Measurements from ENCODE around the gene SLC25A22.
A peak's percentile ranks its signal among the peaks of the same experiment; 100 is the strongest.

SLC25A22 gene

DNA sequence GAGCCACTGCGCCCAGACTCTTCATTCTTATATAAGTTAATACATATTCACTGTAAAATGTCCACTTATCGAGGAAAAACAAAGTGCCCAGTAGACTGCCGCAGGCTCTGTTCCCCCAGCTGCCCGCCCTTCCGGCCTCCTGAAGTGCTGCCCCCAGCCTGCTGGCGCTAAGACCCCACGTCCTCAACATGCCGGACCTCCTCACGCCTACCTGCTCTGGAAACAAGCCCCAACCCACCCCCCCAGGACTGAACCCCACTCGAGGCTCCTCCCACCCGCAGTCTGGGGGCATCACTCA, 21.9 kb downstream of the SLC25A22 start:
- H3K27ac ChIP-seq (ENCODE audit: low read length), result peak overlapping the region; percentile 47
- H3K4me1 ChIP-seq (ENCODE audit: low read length), result peaks cover 13% of the 10 kb centered on the region
- peaks cover 71% of the 10 kb centered on the region for H3K79me2 ChIP-seq (ENCODE audit: low read length)
- peak overlapping the region; percentile 97 for H3K4me2 ChIP-seq (ENCODE audit: low read length)
- TF ChIP-seq EZH2phosphoT487 (IDR thresholded peaks at IDR 0.05; ENCODE audit: low read depth), result no peak
- TF ChIP-seq, protein P1, sequence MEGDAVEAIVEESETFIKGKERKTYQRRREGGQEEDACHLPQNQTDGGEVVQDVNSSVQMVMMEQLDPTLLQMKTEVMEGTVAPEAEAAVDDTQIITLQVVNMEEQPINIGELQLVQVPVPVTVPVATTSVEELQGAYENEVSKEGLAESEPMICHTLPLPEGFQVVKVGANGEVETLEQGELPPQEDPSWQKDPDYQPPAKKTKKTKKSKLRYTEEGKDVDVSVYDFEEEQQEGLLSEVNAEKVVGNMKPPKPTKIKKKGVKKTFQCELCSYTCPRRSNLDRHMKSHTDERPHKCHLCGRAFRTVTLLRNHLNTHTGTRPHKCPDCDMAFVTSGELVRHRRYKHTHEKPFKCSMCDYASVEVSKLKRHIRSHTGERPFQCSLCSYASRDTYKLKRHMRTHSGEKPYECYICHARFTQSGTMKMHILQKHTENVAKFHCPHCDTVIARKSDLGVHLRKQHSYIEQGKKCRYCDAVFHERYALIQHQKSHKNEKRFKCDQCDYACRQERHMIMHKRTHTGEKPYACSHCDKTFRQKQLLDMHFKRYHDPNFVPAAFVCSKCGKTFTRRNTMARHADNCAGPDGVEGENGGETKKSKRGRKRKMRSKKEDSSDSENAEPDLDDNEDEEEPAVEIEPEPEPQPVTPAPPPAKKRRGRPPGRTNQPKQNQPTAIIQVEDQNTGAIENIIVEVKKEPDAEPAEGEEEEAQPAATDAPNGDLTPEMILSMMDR (IDR thresholded peaks at IDR 0.05; ENCODE audit: low read depth, low read length), result no peak
- peak overlapping the region; percentile 83 for H3K9ac ChIP-seq (ENCODE audit: low read length)
- no peaks in the 10 kb centered on the region for H3K9me3 ChIP-seq (ENCODE audit: insufficient read depth, low read length)
- H3K4me3 ChIP-seq (ENCODE audit: low read length), result peak overlapping the region; percentile 98
- H3K27me3 ChIP-seq (ENCODE audit: low read depth, low read length), result no peaks in the 10 kb centered on the region
- peaks cover 18% of the 10 kb centered on the region for H3K36me3 ChIP-seq (replicated peaks; ENCODE audit: low read depth, low read length)
- no peak overlapping the region for H2AFZ ChIP-seq (ENCODE audit: low read depth, low read length)
- H4K20me1 ChIP-seq (ENCODE audit: insufficient read depth, low read length), result peaks cover 31% of the 10 kb centered on the region

DNA sequence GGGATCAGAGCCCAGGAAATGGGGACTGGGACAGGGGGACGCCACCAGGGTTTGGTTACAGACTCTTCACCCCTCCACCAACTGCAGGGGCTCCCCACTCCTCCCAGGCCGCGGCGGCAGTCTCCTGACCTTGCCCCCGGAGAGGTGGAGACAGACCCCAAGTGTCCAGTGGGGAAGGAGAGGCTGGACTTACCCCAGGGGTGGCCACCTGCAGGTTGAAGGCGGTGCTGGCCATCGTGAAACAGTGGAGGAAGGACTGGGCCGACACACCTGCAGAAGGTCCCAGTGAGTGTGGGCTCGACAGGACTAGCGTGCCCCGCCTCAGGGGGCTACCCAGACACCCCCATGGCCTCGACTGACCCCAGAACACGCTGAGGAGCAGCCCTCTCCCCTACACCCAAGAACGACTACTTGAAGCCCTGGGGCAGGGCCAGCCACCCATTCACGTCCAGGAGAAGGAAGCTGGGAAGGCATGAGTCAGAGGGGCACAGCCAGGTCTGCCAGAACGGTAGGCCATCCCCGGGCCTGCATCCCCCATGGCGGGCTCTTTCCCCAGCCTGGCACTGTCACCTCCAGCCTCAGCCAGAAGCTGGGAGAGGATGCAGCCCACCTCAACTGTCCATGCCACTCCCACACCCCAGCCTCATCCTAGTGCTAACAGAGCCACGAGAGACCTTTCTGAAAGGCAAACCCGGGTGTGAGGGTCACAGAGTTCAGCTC, 23.0 kb downstream of the SLC25A22 start:
- Histone ChIP-seq H4K20me1 (ENCODE audit: insufficient read depth, low read length) (peaks cover 31% of the 10 kb centered on the region), H3K27ac (ENCODE audit: low read length) (no peak overlapping the region), H3K4me3 (ENCODE audit: low read length) (no peak overlapping the region), H3K9ac (ENCODE audit: low read length) (no peak overlapping the region), H3K27me3 (ENCODE audit: low read depth, low read length) (no peaks in the 10 kb centered on the region), H3K79me2 (ENCODE audit: low read length) (peaks cover 79% of the 10 kb centered on the region), H3K9me3 (ENCODE audit: insufficient read depth, low read length) (no peaks in the 10 kb centered on the region), H3K4me2 (ENCODE audit: low read length) (peak overlapping the region; percentile 97), H3K36me3 (replicated peaks; ENCODE audit: low read depth, low read length) (peaks cover 30% of the 10 kb centered on the region), H2AFZ (ENCODE audit: low read depth, low read length) (no peak overlapping the region), H3K4me1 (ENCODE audit: low read length) (peaks cover 13% of the 10 kb centered on the region)
- TF ChIP-seq EZH2phosphoT487 (IDR thresholded peaks at IDR 0.05; ENCODE audit: low read depth), result no peak
- TF ChIP-seq, protein P1 (IDR thresholded peaks at IDR 0.05; ENCODE audit: low read depth, low read length), result no peak

DNA sequence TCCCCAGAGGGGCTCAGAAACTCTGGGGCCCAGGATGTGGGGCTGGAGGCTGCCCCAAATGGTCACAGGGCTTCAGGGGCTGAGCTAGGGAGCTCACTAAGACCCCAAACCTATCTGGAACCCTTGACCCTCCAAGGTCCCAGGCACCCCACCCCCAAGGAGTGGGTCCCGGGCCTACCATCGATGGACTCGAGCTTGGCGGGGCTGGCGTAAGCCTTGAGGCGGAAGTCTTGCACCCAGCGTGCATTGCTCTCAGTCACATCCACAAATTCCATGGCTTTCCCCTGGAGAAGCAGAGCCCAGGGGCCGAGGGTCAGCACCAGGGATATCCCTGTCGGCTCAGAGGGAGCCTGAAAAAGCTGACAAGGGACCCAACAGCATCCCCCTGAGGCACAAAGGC, 24.3 kb downstream of the SLC25A22 start:
- Histone ChIP-seq H2AFZ (ENCODE audit: low read depth, low read length) (no peak overlapping the region), H3K4me1 (ENCODE audit: low read length) (peaks cover 13% of the 10 kb centered on the region), H3K79me2 (ENCODE audit: low read length) (peaks cover 79% of the 10 kb centered on the region), H4K20me1 (ENCODE audit: insufficient read depth, low read length) (peaks cover 31% of the 10 kb centered on the region), H3K36me3 (replicated peaks; ENCODE audit: low read depth, low read length) (peaks cover 28% of the 10 kb centered on the region), H3K27me3 (ENCODE audit: low read depth, low read length) (no peaks in the 10 kb centered on the region), H3K4me3 (ENCODE audit: low read length) (no peak overlapping the region), H3K9me3 (ENCODE audit: insufficient read depth, low read length) (no peaks in the 10 kb centered on the region), H3K9ac (ENCODE audit: low read length) (no peak overlapping the region), H3K27ac (ENCODE audit: low read length) (no peak overlapping the region), H3K4me2 (ENCODE audit: low read length) (no peak overlapping the region)
- TF ChIP-seq, protein P1 (IDR thresholded peaks at IDR 0.05; ENCODE audit: low read depth, low read length), result no peak
- no peak for TF ChIP-seq EZH2phosphoT487 (IDR thresholded peaks at IDR 0.05; ENCODE audit: low read depth)

DNA sequence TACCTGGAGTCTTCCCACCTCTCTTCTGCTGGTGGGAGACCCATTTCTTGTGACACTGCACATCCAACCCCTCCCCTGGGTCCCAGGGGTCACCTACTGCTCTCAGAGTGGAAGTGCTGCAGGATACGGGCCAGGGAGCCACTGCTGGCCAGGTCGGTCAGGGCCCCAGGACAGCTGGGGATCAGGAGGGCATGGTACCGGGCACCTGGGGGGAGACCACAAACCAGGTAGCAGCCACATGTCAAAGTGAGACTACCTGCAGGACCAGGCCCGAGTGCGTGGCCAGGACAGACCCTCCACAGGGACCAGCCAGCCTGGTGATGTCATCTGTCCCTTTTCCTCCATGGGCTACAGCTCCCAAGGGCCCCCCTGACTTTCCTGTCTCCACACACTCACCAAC, 24.7 kb downstream of the SLC25A22 start:
- no peak overlapping the region for H3K9ac ChIP-seq (ENCODE audit: low read length)

More for the DNA sequence above, 24.7 kb downstream of the SLC25A22 start:
- no peaks in the 10 kb centered on the region for H3K9me3 ChIP-seq (ENCODE audit: insufficient read depth, low read length)
- peaks cover 77% of the 10 kb centered on the region for H3K79me2 ChIP-seq (ENCODE audit: low read length)
- H3K4me3 ChIP-seq (ENCODE audit: low read length), result no peak overlapping the region
- TF ChIP-seq EZH2phosphoT487 (IDR thresholded peaks at IDR 0.05; ENCODE audit: low read depth), result no peak
- TF ChIP-seq, protein P1 (IDR thresholded peaks at IDR 0.05; ENCODE audit: low read depth, low read length), result no peak
- no peak overlapping the region for H2AFZ ChIP-seq (ENCODE audit: low read depth, low read length)
- H3K36me3 ChIP-seq (replicated peaks; ENCODE audit: low read depth, low read length), result peaks cover 28% of the 10 kb centered on the region
- H3K27me3 ChIP-seq (ENCODE audit: low read depth, low read length), result no peaks in the 10 kb centered on the region
- peaks cover 31% of the 10 kb centered on the region for H4K20me1 ChIP-seq (ENCODE audit: insufficient read depth, low read length)
- H3K4me1 ChIP-seq (ENCODE audit: low read length), result peaks cover 12% of the 10 kb centered on the region
- no peak overlapping the region for H3K27ac ChIP-seq (ENCODE audit: low read length)
- no peak overlapping the region for H3K4me2 ChIP-seq (ENCODE audit: low read length)

Data from OCI-LY3 (cell line).